Placental epithelial cell (primary cell): ENCODE results near the gene PAPSS2. TPM values are rescaled to one million over a fixed set of nuclear protein-coding genes. Genes with fewer than 3 reads are reported as not detected.

ENCODE experiments used
- total RNA-seq: library from RNA; depleted of rRNA; stranded (reverse); fragments of >200 nt; gene quantifications from 2 replicates; pipeline ENCODE4 v1.2.3, GENCODE V29; 2012

Gene PAPSS2
- 8.5 and 12.2 TPM in 2 replicates for total RNA-seq

GRCh38 chr10:87659571-87660483 lies at the start of gene PAPSS2:
PAPSS2 (plus strand) TSS chr10:87659878; CDS start chr10:87659982, 104 bp downstream.

Other genes with a start within 250 kb of the PAPSS2 start
- gene MINPP1, start 155.0 kb upstream of the PAPSS2 start, total RNA-seq: 18.8 and 23.6 TPM in 2 replicates
- gene ATAD1, start 158.3 kb downstream of the PAPSS2 start, total RNA-seq: 16.5 and 27.7 TPM in 2 replicates
- gene KLLN, start 203.7 kb downstream of the PAPSS2 start, total RNA-seq: 0.39 and 0.65 TPM in 2 replicates
- gene PTEN, start 203.7 kb downstream of the PAPSS2 start, total RNA-seq: 71.6 and 117 TPM in 2 replicates